ENCODE results near the gene CGB7.
A peak's percentile ranks its signal among the peaks of the same experiment; 100 is the strongest.
"Not testable (repeated sequence)": the region's sequence is repeated elsewhere in the genome, so short reads cannot be mapped to it uniquely, and the experiment has no call there.

The CGB7 gene

GRCh38 chr19:49020342-49020741 lies 37.2 kb downstream of the CGB7 start:
- H3K36me3 Mint-ChIP-seq, result peaks cover 12% of the 10 kb centered on the region in 2 donors
- no peak overlapping the region for H3K4me3 Mint-ChIP-seq
- H3K27ac Mint-ChIP-seq, result no peak overlapping the region
- H3K4me1 Mint-ChIP-seq, result peaks cover 20 to 41% of the 10 kb centered on the region in 2 donors
- peaks cover 5 to 17% of the 10 kb centered on the region in 2 donors for H3K27me3 Mint-ChIP-seq
- ATAC-seq (replicated peaks), result no peak
- H3K9me3 Mint-ChIP-seq, result no peaks in the 10 kb centered on the region
- DNase-seq, result no peak

GRCh38 chr19:49019242-49019932 lies 38.2 kb downstream of the CGB7 start:
- Mint-ChIP-seq H3K4me3 (peak overlapping the region; percentile 81 to 86), H3K27me3 (peaks cover 5 to 17% of the 10 kb centered on the region in 2 donors), H3K4me1 (peaks cover 20 to 41% of the 10 kb centered on the region in 2 donors), H3K27ac (peak overlapping the region; percentile 91), H3K9me3 (no peaks in the 10 kb centered on the region), H3K36me3 (peaks cover 12 to 16% of the 10 kb centered on the region in 2 donors)
- ATAC-seq (replicated peaks) (peak; percentile 53 to 62), DNase-seq (peak; percentile 48)

- not testable (repeated sequence) for DNase-seq, H3K9me3 Mint-ChIP-seq
- peak overlapping the region; percentile 91 for H3K27ac Mint-ChIP-seq
- peaks cover 18 to 22% of the 10 kb centered on the region in 2 donors for H3K36me3 Mint-ChIP-seq
- peak in 1 of 2 donors; percentile 20 for ATAC-seq (replicated peaks)
- peaks cover 20 to 41% of the 10 kb centered on the region in 2 donors for H3K4me1 Mint-ChIP-seq
- peaks cover 5 to 17% of the 10 kb centered on the region in 2 donors for H3K27me3 Mint-ChIP-seq
- H3K4me3 Mint-ChIP-seq, result peak overlapping the region; percentile 81 to 86
These were observed 38.9 kb downstream of the CGB7 start for GRCh38 chr19:49018388-49019241.

GRCh38 chr19:49017666-49018351 lies 39.7 kb downstream of the CGB7 start:
- Mint-ChIP-seq H3K9me3 (no peaks in the 10 kb centered on the region), H3K27ac (peak overlapping the region; percentile 57), H3K4me1 (peaks cover 20 to 41% of the 10 kb centered on the region in 2 donors), H3K36me3 (peaks cover 22 to 23% of the 10 kb centered on the region in 2 donors), H3K27me3 (peaks cover 5 to 17% of the 10 kb centered on the region in 2 donors), H3K4me3 (peak overlapping the region; percentile 81 to 86)
- peak; percentile 79 to 81 for ATAC-seq (replicated peaks)
- peak; percentile 64 for DNase-seq

- DNase-seq (no peak), ATAC-seq (replicated peaks) (no peak)
- H3K27ac Mint-ChIP-seq, result peak within 1 kb of the TSS; percentile 57
- peaks cover 20 to 41% of the 10 kb centered on the region in 2 donors for H3K4me1 Mint-ChIP-seq
- H3K9me3 Mint-ChIP-seq, result no peaks in the 10 kb centered on the region
- peaks cover 25% of the 10 kb centered on the region in 2 donors for H3K36me3 Mint-ChIP-seq
- peaks cover 5 to 17% of the 10 kb centered on the region in 2 donors for H3K27me3 Mint-ChIP-seq
- H3K4me3 Mint-ChIP-seq, result peak within 1 kb of the TSS; percentile 81 to 86
These were observed 40.4 kb downstream of the CGB7 start, which contains the start of gene LHB for GRCh38 chr19:49017041-49017665. Gene LHB (minus strand): TSS chr19:49017091. CDS start chr19:49017081, 10 bp downstream.

- ATAC-seq (replicated peaks) (no peak), DNase-seq (no peak)
- Mint-ChIP-seq H3K4me1 (peaks cover 17 to 40% of the 10 kb centered on the region in 2 donors), H3K9me3 (no peaks in the 10 kb centered on the region), H3K36me3 (peaks cover 25 to 26% of the 10 kb centered on the region in 2 donors), H3K27me3 (peaks cover 5 to 17% of the 10 kb centered on the region in 2 donors), H3K4me3 (no peak overlapping the region), H3K27ac (peak overlapping the region; percentile 32)
These were observed 41.3 kb downstream of the CGB7 start for GRCh38 chr19:49016067-49016839.

GRCh38 chr19:49014870-49015255 lies 42.7 kb downstream of the CGB7 start:
- H3K9me3 Mint-ChIP-seq, result no peaks in the 10 kb centered on the region
- H3K4me3 Mint-ChIP-seq, result no peak overlapping the region
- H3K27ac Mint-ChIP-seq, result no peak overlapping the region
- H3K4me1 Mint-ChIP-seq, result peaks cover 11 to 26% of the 10 kb centered on the region in 2 donors
- ATAC-seq (replicated peaks), result no peak
- no peak for DNase-seq
- peaks cover 5 to 11% of the 10 kb centered on the region in 2 donors for H3K27me3 Mint-ChIP-seq
- peaks cover 34 to 40% of the 10 kb centered on the region in 2 donors for H3K36me3 Mint-ChIP-seq

- peaks cover 10 to 20% of the 10 kb centered on the region in 2 donors for H3K4me1 Mint-ChIP-seq
- DNase-seq (no peak), ATAC-seq (replicated peaks) (no peak)
- H3K27me3 Mint-ChIP-seq, result peaks cover 4 to 5% of the 10 kb centered on the region in 2 donors
- H3K27ac Mint-ChIP-seq, result peak overlapping the region; percentile 16
- H3K4me3 Mint-ChIP-seq, result no peak overlapping the region
- peaks cover 34 to 45% of the 10 kb centered on the region in 2 donors for H3K36me3 Mint-ChIP-seq
- no peaks in the 10 kb centered on the region for H3K9me3 Mint-ChIP-seq
These were observed 43.3 kb downstream of the CGB7 start for GRCh38 chr19:49014123-49014869.

- no peak overlapping the region for H3K27ac Mint-ChIP-seq
- peaks cover 31 to 52% of the 10 kb centered on the region in 2 donors for H3K36me3 Mint-ChIP-seq
- no peaks in the 10 kb centered on the region for H3K27me3 Mint-ChIP-seq
- H3K4me1 Mint-ChIP-seq, result peaks cover 0 to 2% of the 10 kb centered on the region in 2 donors
- DNase-seq (no peak), ATAC-seq (replicated peaks) (no peak)
- no peaks in the 10 kb centered on the region for H3K9me3 Mint-ChIP-seq
- no peak overlapping the region for H3K4me3 Mint-ChIP-seq
These were observed 46.4 kb downstream of the CGB7 start for GRCh38 chr19:49011194-49011593.

GRCh38 chr19:49010453-49010852 lies 47.1 kb downstream of the CGB7 start:
- peak overlapping the region; percentile 43 for H3K27ac Mint-ChIP-seq

GRCh38 chr19:49009828-49010227 lies 47.7 kb downstream of the CGB7 start:
- Mint-ChIP-seq H3K27ac (no peak overlapping the region), H3K9me3 (no peaks in the 10 kb centered on the region)

More at GRCh38 chr19:49010453-49010852, 47.1 kb downstream of the CGB7 start:
- peaks cover 32 to 48% of the 10 kb centered on the region in 2 donors for H3K36me3 Mint-ChIP-seq
- DNase-seq, result no peak
- H3K27me3 Mint-ChIP-seq, result no peaks in the 10 kb centered on the region
- ATAC-seq (replicated peaks), result no peak
- H3K9me3 Mint-ChIP-seq, result no peaks in the 10 kb centered on the region
- H3K4me1 Mint-ChIP-seq, result peaks cover 0 to 2% of the 10 kb centered on the region in 2 donors
- no peak overlapping the region for H3K4me3 Mint-ChIP-seq

GRCh38 chr19:49006905-49007304 lies 50.6 kb downstream of the CGB7 start:
- Mint-ChIP-seq H3K27ac (no peak overlapping the region), H3K4me3 (no peak overlapping the region), H3K27me3 (no peaks in the 10 kb centered on the region), H3K4me1 (peaks cover 0 to 2% of the 10 kb centered on the region in 2 donors), H3K36me3 (peaks cover 36 to 53% of the 10 kb centered on the region in 2 donors), H3K9me3 (no peaks in the 10 kb centered on the region)
- no peak for ATAC-seq (replicated peaks)
- no peak for DNase-seq

More at GRCh38 chr19:49009828-49010227, 47.7 kb downstream of the CGB7 start:
- ATAC-seq (replicated peaks) (no peak), DNase-seq (no peak)
- Mint-ChIP-seq H3K36me3 (peaks cover 36 to 50% of the 10 kb centered on the region in 2 donors), H3K4me1 (peaks cover 0 to 2% of the 10 kb centered on the region in 2 donors), H3K4me3 (no peak overlapping the region), H3K27me3 (no peaks in the 10 kb centered on the region)
